GM23338 (cell line): Measurements from ENCODE around the gene FNDC1. TPM values are rescaled to one million over a fixed set of nuclear protein-coding genes. Genes with fewer than 3 reads are reported as not detected.

Experiments
- ATAC-seq: fragments of 200-7000 bp; cut with Tn5 transposase; 3 replicates; pipeline ENCODE4 v1.9.1; 2020
- DNase-seq: peaks from one replicate; pipeline ENCODE4 v3.0.0-alpha.2; 2015; ENCODE audit warnings: low spot score
- H2AFZ ChIP-seq: fragments of 200-600 bp; sonication (generic); 2 replicates; pipeline ENCODE4 v1.8.0; 2016; ENCODE audit warnings: antibody characterized with exemption, mild to moderate bottlenecking, moderate library complexity
- H3F3A ChIP-seq: fragments of 200-600 bp; sonication (generic); replicated peaks from 2 replicates; pipeline ENCODE4 v1.8.0; 2017; ENCODE audit warnings: antibody characterized with exemption, mixed run types, low read depth
- H3K27ac ChIP-seq: fragments of 200-600 bp; sonication (generic); 2 replicates; pipeline ENCODE4 v1.6.1; 2016; ENCODE audit warnings: low read depth
- H3K27me3 ChIP-seq: fragments of 200-600 bp; sonication (generic); 2 replicates; pipeline ENCODE4 v1.8.0; 2016; ENCODE audit warnings: mild to moderate bottlenecking, mixed run types, moderate library complexity; ENCODE audit not compliant: insufficient read depth
- H3K36me3 ChIP-seq: fragments of 200-600 bp; sonication (generic); 2 replicates; pipeline ENCODE4 v1.8.0; 2016; ENCODE audit warnings: mild to moderate bottlenecking; ENCODE audit not compliant: insufficient read depth
- H3K4me1 ChIP-seq: fragments of 200-600 bp; sonication (generic); 2 replicates; pipeline ENCODE4 v1.8.0; 2016; ENCODE audit warnings: mild to moderate bottlenecking, moderate library complexity; ENCODE audit not compliant: insufficient read depth
- H3K4me2 ChIP-seq: fragments of 200-600 bp; sonication (generic); 2 replicates; pipeline ENCODE4 v1.7.1; 2017; ENCODE audit warnings: mixed run types
- H3K4me3 ChIP-seq: fragments of 200-600 bp; sonication (generic); 2 replicates; pipeline ENCODE4 v1.6.1; 2016; ENCODE audit warnings: mixed run types
- H3K79me2 ChIP-seq: fragments of 200-600 bp; sonication (generic); replicated peaks from 2 replicates; pipeline ENCODE4 v1.8.0; 2017; ENCODE audit warnings: mild to moderate bottlenecking; ENCODE audit not compliant: insufficient read depth
- H3K9me2 ChIP-seq: fragments of 200-600 bp; sonication (generic); 2 replicates; pipeline ENCODE4 v1.8.0; 2017; ENCODE audit not compliant: insufficient read depth
- H4K20me1 ChIP-seq: fragments of 200-600 bp; sonication (generic); replicated peaks from 2 replicates; pipeline ENCODE4 v1.8.0; 2017; ENCODE audit warnings: mild to moderate bottlenecking; ENCODE audit not compliant: insufficient read depth
- H3K27ac Mint-ChIP-seq: 2 replicates; pipeline ENCODE4 v1.8.0; 2020; ENCODE audit warnings: inconsistent platforms, mild to moderate bottlenecking, moderate library complexity, mixed read lengths
- H3K27me3 Mint-ChIP-seq: 3 replicates; pipeline ENCODE4 v1.8.0; 2022; ENCODE audit warnings: low read depth, mild to moderate bottlenecking, moderate library complexity, mixed read lengths, inconsistent platforms; ENCODE audit not compliant: insufficient read depth, poor library complexity
- H3K36me3 Mint-ChIP-seq: 3 replicates; pipeline ENCODE4 v1.8.0; 2021; ENCODE audit warnings: low read depth, mild to moderate bottlenecking, inconsistent platforms, moderate library complexity, mixed read lengths
- H3K4me1 Mint-ChIP-seq: 3 replicates; pipeline ENCODE4 v1.8.0; 2020; ENCODE audit warnings: mild to moderate bottlenecking, inconsistent platforms, mixed read lengths
- H3K4me3 Mint-ChIP-seq: 3 replicates; pipeline ENCODE4 v1.8.0; 2021; ENCODE audit warnings: moderate library complexity, mild to moderate bottlenecking, inconsistent platforms, mixed read lengths
- H3K9me3 Mint-ChIP-seq: 3 replicates; pipeline ENCODE4 v1.8.0; 2020; ENCODE audit warnings: moderate library complexity, mild to moderate bottlenecking, inconsistent platforms, mixed read lengths
- CREB1 ChIP-seq: fragments of 250-450 bp; sonication (Bioruptor Pico); IDR thresholded peaks from 2 replicates; pipeline ENCODE4 v1.5.0; 2020; ENCODE audit warnings: low read depth, mild to moderate bottlenecking, moderate library complexity
- NANOG ChIP-seq: IDR thresholded peaks from 2 replicates; pipeline ENCODE4 v1.6.1; 2016; ENCODE audit warnings: antibody characterized with exemption, borderline replicate concordance
- POLR2AphosphoS5 ChIP-seq: IDR thresholded peaks from 2 replicates; pipeline ENCODE4 v1.6.1; 2016; ENCODE audit warnings: antibody characterized with exemption, low read depth
- STAT1 ChIP-seq: IDR thresholded peaks from one replicate; pipeline ENCODE4 v1.6.1; 2016; ENCODE audit warnings: antibody characterized with exemption; ENCODE audit not compliant: unreplicated experiment
- ZNF114 ChIP-seq: fragments of 250-450 bp; sonication (Bioruptor Pico); IDR thresholded peaks from 2 replicates; pipeline ENCODE4 v1.5.0; 2020; ENCODE audit warnings: mild to moderate bottlenecking, moderate library complexity
- polyA plus RNA-seq: library from polyadenylated mRNA; unstranded; fragments of >200 nt; fragmentation: Nextera tagmentation; extraction: Ambion mirVana; gene quantifications from 2 replicates; pipeline ENCODE4 v1.2.1, GENCODE V29; 2016
- total RNA-seq: library from RNA; depleted of rRNA; stranded (reverse); fragments of >200 nt; shearing (Covaris generic); gene quantifications from 2 replicates; pipeline ENCODE4 v1.2.3, GENCODE V29; 2014
- TF ChIP-seq, protein P1 (sequence below): fragments of 250-450 bp; sonication (Bioruptor Pico); IDR thresholded peaks from 2 replicates; pipeline ENCODE4 v1.5.0; 2020; ENCODE audit warnings: mild to moderate bottlenecking, moderate library complexity
- TF ChIP-seq, protein P2 (sequence below), 2 experiments: fragments of 200-600 bp in 1 of 2; sonication (generic) in 1 of 2; conservative IDR thresholded peaks; 2 replicates each; pipeline versions ENCODE4 v1.5.1 to v1.6.1; 2016 to 2017; ENCODE audit warnings: antibody characterized with exemption in 2 of 2, low read depth in 2 of 2, mild to moderate bottlenecking in 2 of 2, moderate library complexity in 1 of 2
- TF ChIP-seq, protein P3 (sequence below): IDR thresholded peaks from 2 replicates; pipeline ENCODE4 v1.6.1; 2016; ENCODE audit warnings: antibody characterized with exemption
- TF ChIP-seq, protein P4 (sequence below): IDR thresholded peaks from one replicate; pipeline ENCODE4 v1.6.1; 2018; ENCODE audit warnings: antibody characterized with exemption; ENCODE audit not compliant: unreplicated experiment

FNDC1 gene
- total and polyA plus RNA-seq, 2 experiments from 2014 or later = 0.38 to 0.57 TPM

DNA sequence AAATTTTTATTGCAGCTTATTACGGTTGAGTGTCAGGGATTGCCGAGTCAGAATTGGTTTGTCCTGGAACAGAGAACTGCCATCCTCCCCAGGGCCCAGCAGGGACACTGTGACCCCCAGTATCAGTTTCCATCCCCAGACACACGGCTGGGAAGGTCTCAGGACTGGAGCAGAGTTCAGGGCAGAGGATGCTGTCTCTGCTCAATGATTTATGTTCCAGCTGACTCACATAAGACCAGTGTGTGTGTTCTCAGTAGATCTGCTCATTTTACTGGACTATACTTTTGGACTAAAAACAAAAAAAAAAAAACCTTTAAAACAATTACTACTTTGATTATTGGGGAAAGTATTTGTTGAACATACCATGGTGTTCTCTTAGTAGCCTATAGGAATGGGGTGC lies 44.2 kb downstream of the FNDC1 start (continued):
- TF ChIP-seq, protein P1, sequence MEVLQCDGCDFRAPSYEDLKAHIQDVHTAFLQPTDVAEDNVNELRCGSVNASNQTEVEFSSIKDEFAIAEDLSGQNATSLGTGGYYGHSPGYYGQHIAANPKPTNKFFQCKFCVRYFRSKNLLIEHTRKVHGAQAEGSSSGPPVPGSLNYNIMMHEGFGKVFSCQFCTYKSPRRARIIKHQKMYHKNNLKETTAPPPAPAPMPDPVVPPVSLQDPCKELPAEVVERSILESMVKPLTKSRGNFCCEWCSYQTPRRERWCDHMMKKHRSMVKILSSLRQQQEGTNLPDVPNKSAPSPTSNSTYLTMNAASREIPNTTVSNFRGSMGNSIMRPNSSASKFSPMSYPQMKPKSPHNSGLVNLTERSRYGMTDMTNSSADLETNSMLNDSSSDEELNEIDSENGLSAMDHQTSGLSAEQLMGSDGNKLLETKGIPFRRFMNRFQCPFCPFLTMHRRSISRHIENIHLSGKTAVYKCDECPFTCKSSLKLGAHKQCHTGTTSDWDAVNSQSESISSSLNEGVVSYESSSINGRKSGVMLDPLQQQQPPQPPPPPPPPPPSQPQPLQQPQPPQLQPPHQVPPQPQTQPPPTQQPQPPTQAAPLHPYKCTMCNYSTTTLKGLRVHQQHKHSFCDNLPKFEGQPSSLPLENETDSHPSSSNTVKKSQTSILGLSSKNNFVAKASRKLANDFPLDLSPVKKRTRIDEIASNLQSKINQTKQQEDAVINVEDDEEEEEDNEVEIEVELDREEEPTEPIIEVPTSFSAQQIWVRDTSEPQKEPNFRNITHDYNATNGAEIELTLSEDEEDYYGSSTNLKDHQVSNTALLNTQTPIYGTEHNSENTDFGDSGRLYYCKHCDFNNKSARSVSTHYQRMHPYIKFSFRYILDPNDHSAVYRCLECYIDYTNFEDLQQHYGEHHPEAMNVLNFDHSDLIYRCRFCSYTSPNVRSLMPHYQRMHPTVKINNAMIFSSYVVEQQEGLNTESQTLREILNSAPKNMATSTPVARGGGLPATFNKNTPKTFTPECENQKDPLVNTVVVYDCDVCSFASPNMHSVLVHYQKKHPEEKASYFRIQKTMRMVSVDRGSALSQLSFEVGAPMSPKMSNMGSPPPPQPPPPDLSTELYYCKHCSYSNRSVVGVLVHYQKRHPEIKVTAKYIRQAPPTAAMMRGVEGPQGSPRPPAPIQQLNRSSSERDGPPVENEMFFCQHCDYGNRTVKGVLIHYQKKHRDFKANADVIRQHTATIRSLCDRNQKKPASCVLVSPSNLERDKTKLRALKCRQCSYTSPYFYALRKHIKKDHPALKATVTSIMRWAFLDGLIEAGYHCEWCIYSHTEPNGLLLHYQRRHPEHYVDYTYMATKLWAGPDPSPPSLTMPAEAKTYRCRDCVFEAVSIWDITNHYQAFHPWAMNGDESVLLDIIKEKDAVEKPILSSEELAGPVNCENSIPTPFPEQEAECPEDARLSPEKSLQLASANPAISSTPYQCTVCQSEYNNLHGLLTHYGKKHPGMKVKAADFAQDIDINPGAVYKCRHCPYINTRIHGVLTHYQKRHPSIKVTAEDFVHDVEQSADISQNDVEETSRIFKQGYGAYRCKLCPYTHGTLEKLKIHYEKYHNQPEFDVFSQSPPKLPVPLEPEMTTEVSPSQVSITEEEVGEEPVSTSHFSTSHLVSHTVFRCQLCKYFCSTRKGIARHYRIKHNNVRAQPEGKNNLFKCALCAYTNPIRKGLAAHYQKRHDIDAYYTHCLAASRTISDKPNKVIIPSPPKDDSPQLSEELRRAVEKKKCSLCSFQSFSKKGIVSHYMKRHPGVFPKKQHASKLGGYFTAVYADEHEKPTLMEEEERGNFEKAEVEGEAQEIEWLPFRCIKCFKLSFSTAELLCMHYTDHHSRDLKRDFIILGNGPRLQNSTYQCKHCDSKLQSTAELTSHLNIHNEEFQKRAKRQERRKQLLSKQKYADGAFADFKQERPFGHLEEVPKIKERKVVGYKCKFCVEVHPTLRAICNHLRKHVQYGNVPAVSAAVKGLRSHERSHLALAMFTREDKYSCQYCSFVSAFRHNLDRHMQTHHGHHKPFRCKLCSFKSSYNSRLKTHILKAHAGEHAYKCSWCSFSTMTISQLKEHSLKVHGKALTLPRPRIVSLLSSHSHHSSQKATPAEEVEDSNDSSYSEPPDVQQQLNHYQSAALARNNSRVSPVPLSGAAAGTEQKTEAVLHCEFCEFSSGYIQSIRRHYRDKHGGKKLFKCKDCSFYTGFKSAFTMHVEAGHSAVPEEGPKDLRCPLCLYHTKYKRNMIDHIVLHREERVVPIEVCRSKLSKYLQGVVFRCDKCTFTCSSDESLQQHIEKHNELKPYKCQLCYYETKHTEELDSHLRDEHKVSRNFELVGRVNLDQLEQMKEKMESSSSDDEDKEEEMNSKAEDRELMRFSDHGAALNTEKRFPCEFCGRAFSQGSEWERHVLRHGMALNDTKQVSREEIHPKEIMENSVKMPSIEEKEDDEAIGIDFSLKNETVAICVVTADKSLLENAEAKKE = no peak
- TF ChIP-seq, protein P2, sequence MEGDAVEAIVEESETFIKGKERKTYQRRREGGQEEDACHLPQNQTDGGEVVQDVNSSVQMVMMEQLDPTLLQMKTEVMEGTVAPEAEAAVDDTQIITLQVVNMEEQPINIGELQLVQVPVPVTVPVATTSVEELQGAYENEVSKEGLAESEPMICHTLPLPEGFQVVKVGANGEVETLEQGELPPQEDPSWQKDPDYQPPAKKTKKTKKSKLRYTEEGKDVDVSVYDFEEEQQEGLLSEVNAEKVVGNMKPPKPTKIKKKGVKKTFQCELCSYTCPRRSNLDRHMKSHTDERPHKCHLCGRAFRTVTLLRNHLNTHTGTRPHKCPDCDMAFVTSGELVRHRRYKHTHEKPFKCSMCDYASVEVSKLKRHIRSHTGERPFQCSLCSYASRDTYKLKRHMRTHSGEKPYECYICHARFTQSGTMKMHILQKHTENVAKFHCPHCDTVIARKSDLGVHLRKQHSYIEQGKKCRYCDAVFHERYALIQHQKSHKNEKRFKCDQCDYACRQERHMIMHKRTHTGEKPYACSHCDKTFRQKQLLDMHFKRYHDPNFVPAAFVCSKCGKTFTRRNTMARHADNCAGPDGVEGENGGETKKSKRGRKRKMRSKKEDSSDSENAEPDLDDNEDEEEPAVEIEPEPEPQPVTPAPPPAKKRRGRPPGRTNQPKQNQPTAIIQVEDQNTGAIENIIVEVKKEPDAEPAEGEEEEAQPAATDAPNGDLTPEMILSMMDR (conservative IDR thresholded peaks at IDR 0.05; ENCODE audit: low read depth in 2 of 2) = no peak
- no peak for TF ChIP-seq STAT1

DNA sequence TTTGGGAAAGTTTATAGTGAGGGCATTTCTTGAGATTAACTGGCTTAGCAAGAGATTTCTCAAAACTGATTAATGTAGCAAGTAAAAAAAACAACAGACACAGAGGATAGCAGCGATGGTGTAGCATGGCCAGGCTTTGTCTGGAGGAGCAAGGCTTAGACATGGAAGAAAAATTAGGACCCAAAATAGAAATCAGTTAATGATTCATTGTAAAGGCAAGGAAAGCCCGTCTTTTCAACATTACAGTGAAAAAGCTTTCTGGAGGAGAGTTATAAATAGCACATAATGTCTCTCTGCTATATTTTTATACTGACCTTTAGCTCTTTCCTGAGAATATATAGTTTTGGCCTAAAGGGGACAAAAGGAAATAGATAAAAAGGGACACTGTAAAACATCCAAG lies 45.1 kb downstream of the FNDC1 start:
- H3K9me3 Mint-ChIP-seq = no peaks in the 10 kb centered on the region
- H3K36me3 Mint-ChIP-seq = no peaks in the 10 kb centered on the region
- Histone ChIP-seq H3K9me2 (no peaks in the 10 kb centered on the region; the same call in 1 of the 2 replicates), H3K79me2 (no peaks in the 10 kb centered on the region), H3K4me1 (no peaks in the 10 kb centered on the region), H3K27ac (no peak overlapping the region), H2AFZ (no peak overlapping the region), H4K20me1 (no peaks in the 10 kb centered on the region), H3K4me3 (no peak overlapping the region), H3F3A (no peaks in the 10 kb centered on the region), H3K27me3 (no peaks in the 10 kb centered on the region), H3K4me2 (no peak overlapping the region), H3K36me3 (no peaks in the 10 kb centered on the region)
- H3K4me3 Mint-ChIP-seq = no peak overlapping the region
- ATAC-seq (no peak), DNase-seq (no peak)
- H3K4me1 Mint-ChIP-seq = peaks cover 7% of the 10 kb centered on the region; the same call in 2 of the 3 replicates
- H3K27ac Mint-ChIP-seq = no peak overlapping the region
- peaks cover 8% of the 10 kb centered on the region for H3K27me3 Mint-ChIP-seq
- TF ChIP-seq ZNF114 (CRISPR knock-in tag) (no peak), NANOG (no peak), CREB1 (no peak), POLR2AphosphoS5 (no peak), STAT1 (no peak)
- TF ChIP-seq, protein P3, sequence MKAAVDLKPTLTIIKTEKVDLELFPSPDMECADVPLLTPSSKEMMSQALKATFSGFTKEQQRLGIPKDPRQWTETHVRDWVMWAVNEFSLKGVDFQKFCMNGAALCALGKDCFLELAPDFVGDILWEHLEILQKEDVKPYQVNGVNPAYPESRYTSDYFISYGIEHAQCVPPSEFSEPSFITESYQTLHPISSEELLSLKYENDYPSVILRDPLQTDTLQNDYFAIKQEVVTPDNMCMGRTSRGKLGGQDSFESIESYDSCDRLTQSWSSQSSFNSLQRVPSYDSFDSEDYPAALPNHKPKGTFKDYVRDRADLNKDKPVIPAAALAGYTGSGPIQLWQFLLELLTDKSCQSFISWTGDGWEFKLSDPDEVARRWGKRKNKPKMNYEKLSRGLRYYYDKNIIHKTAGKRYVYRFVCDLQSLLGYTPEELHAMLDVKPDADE = no peak
- TF ChIP-seq, protein P2 (conservative IDR thresholded peaks at IDR 0.05; ENCODE audit: low read depth in 2 of 2) = no peak
- TF ChIP-seq, protein P4, sequence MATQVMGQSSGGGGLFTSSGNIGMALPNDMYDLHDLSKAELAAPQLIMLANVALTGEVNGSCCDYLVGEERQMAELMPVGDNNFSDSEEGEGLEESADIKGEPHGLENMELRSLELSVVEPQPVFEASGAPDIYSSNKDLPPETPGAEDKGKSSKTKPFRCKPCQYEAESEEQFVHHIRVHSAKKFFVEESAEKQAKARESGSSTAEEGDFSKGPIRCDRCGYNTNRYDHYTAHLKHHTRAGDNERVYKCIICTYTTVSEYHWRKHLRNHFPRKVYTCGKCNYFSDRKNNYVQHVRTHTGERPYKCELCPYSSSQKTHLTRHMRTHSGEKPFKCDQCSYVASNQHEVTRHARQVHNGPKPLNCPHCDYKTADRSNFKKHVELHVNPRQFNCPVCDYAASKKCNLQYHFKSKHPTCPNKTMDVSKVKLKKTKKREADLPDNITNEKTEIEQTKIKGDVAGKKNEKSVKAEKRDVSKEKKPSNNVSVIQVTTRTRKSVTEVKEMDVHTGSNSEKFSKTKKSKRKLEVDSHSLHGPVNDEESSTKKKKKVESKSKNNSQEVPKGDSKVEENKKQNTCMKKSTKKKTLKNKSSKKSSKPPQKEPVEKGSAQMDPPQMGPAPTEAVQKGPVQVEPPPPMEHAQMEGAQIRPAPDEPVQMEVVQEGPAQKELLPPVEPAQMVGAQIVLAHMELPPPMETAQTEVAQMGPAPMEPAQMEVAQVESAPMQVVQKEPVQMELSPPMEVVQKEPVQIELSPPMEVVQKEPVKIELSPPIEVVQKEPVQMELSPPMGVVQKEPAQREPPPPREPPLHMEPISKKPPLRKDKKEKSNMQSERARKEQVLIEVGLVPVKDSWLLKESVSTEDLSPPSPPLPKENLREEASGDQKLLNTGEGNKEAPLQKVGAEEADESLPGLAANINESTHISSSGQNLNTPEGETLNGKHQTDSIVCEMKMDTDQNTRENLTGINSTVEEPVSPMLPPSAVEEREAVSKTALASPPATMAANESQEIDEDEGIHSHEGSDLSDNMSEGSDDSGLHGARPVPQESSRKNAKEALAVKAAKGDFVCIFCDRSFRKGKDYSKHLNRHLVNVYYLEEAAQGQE = no peak
